Urinary bladder (tissue), 4 donors: ENCODE results near the gene JDP2. TPM values are rescaled to one million over a fixed set of nuclear protein-coding genes. Genes with fewer than 3 reads are reported as not detected.
A peak's percentile ranks its signal among the peaks of the same experiment; 100 is the strongest.
"Not testable (repeated sequence)": the region's sequence is repeated elsewhere in the genome, so short reads cannot be mapped to it uniquely, and the experiment has no call there.

Experiments
- DNase-seq: peaks from one replicate; pipeline ENCODE4 v3.0.0-alpha.2; 2015; ENCODE audit errors: extremely low spot score
- H3K27ac ChIP-seq: one replicate; pipeline ENCODE4 v1.5.1; 2013; ENCODE audit warnings: low read depth, mild to moderate bottlenecking, moderate library complexity
- H3K36me3 ChIP-seq: one replicate; pipeline ENCODE4 v1.6.1; 2013; ENCODE audit warnings: mild to moderate bottlenecking, moderate library complexity; ENCODE audit not compliant: insufficient read depth
- H3K4me1 ChIP-seq: one replicate; pipeline ENCODE4 v1.6.1; 2013; ENCODE audit warnings: mild to moderate bottlenecking, moderate library complexity; ENCODE audit not compliant: insufficient read depth
- H3K4me3 ChIP-seq: one replicate; pipeline ENCODE4 v1.5.1; 2013; ENCODE audit warnings: low read depth, low read length
- WGBS: extraction: QIAGEN DNeasy Blood & Tissue Kit; methylation state at CpG from one replicate; pipeline ENCODE4 v1.1.7; 2013; 5-methylcytosine and 5-hydroxymethylcytosine counted together
- polyA plus RNA-seq: library from polyadenylated mRNA; stranded (reverse); fragments of 200-250 nt; gene quantifications from one replicate; pipeline ENCODE4 v1.2.3, GENCODE V29; 2013
- total RNA-seq: library from RNA; depleted of rRNA; stranded (reverse); fragments of >200 nt; gene quantifications from one replicate; pipeline ENCODE4 v1.2.3, GENCODE V29; 2014
- donor health status: healthy with polysubstance abuse.
- donor health status: healthy.

The JDP2 gene, protein sequence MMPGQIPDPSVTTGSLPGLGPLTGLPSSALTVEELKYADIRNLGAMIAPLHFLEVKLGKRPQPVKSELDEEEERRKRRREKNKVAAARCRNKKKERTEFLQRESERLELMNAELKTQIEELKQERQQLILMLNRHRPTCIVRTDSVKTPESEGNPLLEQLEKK
- 24.6 TPM for total RNA-seq
- 39.3 TPM for polyA plus RNA-seq

DNA sequence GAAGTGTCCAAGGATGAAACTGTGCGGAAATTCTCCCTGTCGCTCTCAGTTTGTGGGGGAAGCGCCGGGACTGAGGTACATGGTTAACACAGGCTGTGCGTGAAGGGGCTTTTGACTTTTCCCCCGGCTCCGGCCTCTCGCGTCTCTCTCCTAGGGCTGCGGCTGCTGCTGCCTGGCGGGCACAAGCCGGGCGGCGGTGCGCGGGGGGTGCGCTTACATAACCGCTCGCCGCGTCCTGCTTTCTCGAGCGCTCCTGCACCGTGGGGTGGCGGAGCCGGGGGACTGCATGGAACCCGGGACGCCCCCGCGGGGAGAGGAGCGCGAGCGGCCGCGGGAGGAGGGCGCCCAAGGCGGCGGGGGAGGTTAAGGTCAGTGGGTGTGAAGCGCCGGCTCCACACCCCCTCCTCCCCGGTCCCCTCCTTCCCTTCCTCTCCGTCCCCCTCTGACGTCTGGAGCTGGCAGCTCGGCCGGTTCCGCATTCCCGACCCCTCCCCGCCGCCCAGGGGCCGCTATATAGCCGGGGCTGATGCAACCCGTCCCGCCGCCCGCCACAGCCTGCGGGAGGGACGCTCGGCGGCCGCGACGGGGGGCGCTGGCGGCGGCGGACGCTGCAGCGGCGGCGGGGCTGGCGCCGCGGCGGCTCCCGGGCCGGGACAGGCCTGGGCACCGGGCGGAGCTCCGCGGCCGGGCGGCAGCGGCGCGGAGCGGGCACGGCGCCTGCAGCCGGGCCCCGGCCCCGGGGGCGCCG is at the start of gene JDP2:
Gene JDP2, plus strand, starts transcription at position 541 of the 748 bp plus-strand sequence. CDS start 9,899 bp downstream, outside the sequence.
- H3K4me3 ChIP-seq: peak within 1 kb of the TSS; percentile 91
- WGBS: under 1% methylated on average over 93 of the region's 93 CpGs
- peak within 1 kb of the TSS; percentile 78 for H3K27ac ChIP-seq
- DNase-seq: peak; percentile 72
- no peaks in the 10 kb centered on the region for H3K4me1 ChIP-seq
- peaks cover 1% of the 10 kb centered on the region for H3K36me3 ChIP-seq

DNA sequence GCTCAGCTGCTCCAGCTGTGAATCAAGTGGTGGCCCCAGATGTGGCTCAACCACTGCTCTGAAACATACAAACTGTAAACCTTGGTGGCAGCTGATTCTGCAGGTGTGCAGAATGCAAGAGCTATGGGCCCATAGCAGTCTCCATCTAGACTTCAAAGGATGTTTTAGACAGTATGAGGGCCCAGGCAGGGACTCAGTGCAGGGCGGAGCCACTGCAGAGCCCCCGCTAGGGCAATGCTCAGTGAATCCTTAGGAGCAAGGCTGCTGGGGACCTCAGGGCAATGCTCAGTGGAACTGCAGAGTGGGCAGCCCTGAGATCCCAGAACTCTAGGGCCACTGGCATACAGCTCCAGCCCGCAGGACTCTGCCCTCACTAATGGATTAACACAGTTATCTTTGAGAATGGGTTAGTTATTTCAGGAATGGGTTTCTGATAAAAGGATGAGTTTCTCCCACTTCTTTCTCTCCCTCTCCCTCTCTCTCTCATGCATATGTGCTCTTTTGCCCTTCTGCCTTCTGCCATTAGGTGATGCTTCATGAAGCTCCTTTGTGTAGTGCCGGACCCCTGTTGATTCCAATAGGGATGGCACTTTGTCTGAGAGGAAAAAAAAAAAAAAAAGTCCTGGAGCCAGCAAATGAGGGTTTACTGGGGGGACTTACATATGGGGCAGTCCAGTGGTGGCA is 48.4 kb upstream of the JDP2 start:
- H3K4me3 ChIP-seq: no peak overlapping the region
- WGBS: 99% methylated on average over 4 of the region's 4 CpGs
- no peaks in the 10 kb centered on the region for H3K36me3 ChIP-seq
- no peaks in the 10 kb centered on the region for H3K4me1 ChIP-seq
- no peak for DNase-seq
- H3K27ac ChIP-seq: no peak overlapping the region

DNA sequence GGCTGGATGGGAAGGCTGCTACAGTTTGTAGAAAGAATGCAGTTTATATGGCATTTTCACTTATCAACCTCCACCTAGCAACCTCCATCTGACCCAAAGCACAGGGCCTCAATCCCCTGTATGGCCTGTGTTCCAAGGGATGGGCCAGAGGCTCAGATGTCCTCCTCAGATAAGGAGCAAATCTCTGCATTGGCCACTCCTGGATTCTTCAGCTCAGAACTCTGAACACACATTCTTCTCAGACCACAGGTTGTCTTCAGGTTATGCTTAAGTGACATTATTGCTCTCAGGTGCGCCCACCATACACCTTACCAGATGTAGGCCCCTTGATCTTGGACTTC is 47.9 kb upstream of the JDP2 start:
- Histone ChIP-seq H3K4me1 (no peaks in the 10 kb centered on the region), H3K27ac (no peak overlapping the region), H3K4me3 (no peak overlapping the region), H3K36me3 (no peaks in the 10 kb centered on the region)
- no peak for DNase-seq
- 96% methylated on average over 1 of the region's 1 CpG for whole genome bisulfite sequencing

DNA sequence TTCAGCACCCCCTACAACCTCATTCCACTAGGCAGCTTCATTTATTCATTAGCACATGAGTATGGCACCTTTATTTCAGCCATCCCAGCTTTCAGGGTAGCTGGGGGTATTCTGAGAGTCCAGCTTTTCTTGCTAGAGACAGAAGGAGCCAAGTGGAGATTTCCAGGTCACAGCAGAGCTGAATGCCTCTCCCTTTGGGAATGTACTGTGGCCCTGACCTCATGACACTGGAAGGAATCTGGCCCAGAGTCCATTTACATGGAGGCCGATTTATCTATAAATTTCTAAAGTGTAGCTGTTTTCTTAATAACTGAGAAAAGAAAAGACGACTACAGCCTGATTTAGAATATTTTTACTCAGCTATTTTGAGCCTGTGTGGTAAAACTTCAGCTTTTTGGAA is 47.2 kb upstream of the JDP2 start:
- 36% methylated on average over 2 of the region's 2 CpGs for WGBS
- Histone ChIP-seq H3K36me3 (no peaks in the 10 kb centered on the region), H3K4me3 (no peak overlapping the region), H3K27ac (peak overlapping the region; percentile 38), H3K4me1 (no peaks in the 10 kb centered on the region)
- DNase-seq: no peak

DNA sequence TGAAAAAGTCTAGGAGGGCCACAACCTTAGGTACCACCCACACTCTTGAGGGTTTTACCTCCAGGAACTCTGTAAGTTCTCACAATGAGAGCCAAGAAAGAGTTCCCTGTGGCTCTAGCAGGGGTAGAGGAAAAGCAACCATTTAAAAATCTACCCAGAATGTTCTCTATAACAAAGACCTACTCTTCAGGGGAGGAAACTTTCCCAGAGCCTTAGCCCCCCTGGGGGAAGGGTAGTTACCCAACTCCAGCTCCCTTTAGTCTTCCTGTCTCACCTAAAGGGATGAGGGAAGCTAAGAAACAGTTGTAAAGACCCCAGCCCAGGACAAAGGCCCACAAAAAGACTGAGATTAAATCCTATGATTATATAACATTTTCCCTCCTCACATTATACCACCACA is 46.2 kb upstream of the JDP2 start:
- Histone ChIP-seq H3K4me1 (no peaks in the 10 kb centered on the region), H3K4me3 (no peak overlapping the region), H3K27ac (no peak overlapping the region), H3K36me3 (no peaks in the 10 kb centered on the region)
- DNase-seq: no peak

DNA sequence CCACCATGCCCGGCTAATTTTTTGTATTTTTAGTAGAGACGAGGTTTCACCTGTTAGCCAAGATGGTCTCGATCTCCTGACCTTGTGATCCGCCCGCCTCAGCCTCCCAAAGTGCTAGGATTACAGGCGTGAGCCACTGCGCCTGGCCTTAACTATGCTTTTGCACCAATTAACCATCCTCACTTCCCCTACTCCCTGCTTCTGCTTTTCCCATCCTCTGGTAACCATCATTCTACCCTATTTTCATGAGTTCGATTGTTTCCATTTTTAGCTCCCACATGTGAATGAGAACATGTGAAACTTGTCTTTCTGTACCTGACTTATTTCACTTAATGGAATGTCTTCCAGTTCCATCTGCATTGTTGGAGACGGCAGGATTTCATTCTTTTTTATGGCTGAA is 44.6 kb upstream of the JDP2 start:
- H3K27ac ChIP-seq, H3K36me3 ChIP-seq, DNase-seq, H3K4me3 ChIP-seq, H3K4me1 ChIP-seq: not testable (repeated sequence)
- WGBS: 94% methylated on average over 9 of the region's 9 CpGs

DNA sequence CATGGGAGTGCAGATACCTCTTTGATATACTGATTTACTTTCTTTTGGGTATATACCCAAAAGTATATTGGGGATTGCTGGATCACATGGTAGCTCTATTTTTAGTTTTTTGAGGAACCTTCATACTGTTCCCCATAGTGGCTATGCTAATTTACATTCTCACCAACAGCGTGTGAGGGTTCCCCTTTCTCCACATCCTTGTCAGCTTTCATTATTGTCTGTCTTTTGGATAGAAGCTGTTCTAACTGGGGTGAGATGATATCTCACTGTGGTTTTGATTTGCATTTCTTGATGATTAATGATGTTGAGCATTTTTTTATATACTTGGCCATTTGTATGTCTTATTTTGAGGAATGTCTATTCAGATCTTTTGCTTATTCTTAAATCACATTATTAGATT is 44.1 kb upstream of the JDP2 start:
- Histone ChIP-seq H3K4me1 (no peaks in the 10 kb centered on the region), H3K4me3 (no peak overlapping the region), H3K27ac (no peak overlapping the region), H3K36me3 (no peaks in the 10 kb centered on the region)
- no peak for DNase-seq
- WGBS: 88% methylated on average over 1 of the region's 1 CpG

DNA sequence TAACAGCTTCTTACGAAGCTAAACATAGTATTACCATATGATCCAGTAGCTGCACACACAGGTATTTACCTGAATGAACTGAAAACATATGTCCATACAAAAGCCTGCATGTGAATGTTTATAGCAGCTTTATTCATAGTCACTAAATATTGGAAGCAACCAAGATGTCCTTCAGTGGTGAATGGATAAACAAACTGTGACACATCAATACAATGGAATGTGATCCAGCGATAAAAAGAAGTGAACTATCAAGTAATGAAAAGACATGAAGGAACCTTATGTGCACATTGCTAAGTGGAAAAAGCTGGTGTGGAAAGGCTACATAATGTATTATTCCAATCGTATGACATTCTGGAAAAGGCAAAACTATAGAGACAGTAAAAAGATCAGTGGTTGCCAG is 38.1 kb upstream of the JDP2 start:
- Histone ChIP-seq H3K4me3 (no peak overlapping the region), H3K4me1 (no peaks in the 10 kb centered on the region), H3K27ac (no peak overlapping the region), H3K36me3 (no peaks in the 10 kb centered on the region)
- no peak for DNase-seq
- WGBS: 67% methylated on average over 3 of the region's 3 CpGs

DNA sequence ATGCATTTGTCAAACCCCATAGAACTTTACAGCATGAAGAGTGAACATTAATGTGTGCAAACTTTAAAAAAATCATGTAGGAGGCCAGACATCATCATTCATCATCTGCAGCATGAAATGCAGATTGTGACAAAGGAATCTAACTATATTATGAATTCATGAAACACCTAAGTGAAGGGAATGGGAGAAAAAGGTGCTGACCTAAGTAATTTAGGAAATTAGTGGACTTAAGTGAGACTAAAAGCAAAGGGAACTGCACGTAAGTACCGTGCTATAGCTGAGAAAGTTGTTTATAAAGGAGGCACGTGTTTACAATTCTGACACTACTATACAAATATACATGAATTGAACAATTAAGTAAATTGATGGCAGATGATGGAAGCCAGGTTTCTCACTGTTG is 37.6 kb upstream of the JDP2 start:
- WGBS: 73% methylated on average over 3 of the region's 3 CpGs
- no peak for DNase-seq
- H3K4me1 ChIP-seq: no peaks in the 10 kb centered on the region
- no peak overlapping the region for H3K4me3 ChIP-seq
- no peaks in the 10 kb centered on the region for H3K36me3 ChIP-seq
- no peak overlapping the region for H3K27ac ChIP-seq

DNA sequence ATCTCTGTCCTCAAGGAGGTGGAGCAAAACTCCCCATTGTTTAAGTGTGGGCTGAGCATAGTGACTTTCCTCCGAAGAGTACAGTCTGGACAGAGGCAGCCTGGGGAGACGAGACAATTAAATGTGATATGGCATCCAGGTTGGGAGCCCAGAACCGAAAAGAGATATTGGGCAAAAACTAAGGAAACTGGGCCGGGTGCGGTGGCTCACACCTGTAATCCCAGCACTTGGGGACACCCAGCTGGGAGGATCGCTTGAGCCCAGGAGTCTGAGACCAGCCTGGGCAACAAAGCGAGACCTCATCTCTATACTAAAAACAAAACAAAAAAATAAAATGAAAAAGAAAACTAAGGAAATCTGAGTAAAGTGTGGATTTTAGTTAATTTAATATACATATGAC is 35.9 kb upstream of the JDP2 start:
- no peaks in the 10 kb centered on the region for H3K36me3 ChIP-seq
- DNase-seq: no peak

DNA sequence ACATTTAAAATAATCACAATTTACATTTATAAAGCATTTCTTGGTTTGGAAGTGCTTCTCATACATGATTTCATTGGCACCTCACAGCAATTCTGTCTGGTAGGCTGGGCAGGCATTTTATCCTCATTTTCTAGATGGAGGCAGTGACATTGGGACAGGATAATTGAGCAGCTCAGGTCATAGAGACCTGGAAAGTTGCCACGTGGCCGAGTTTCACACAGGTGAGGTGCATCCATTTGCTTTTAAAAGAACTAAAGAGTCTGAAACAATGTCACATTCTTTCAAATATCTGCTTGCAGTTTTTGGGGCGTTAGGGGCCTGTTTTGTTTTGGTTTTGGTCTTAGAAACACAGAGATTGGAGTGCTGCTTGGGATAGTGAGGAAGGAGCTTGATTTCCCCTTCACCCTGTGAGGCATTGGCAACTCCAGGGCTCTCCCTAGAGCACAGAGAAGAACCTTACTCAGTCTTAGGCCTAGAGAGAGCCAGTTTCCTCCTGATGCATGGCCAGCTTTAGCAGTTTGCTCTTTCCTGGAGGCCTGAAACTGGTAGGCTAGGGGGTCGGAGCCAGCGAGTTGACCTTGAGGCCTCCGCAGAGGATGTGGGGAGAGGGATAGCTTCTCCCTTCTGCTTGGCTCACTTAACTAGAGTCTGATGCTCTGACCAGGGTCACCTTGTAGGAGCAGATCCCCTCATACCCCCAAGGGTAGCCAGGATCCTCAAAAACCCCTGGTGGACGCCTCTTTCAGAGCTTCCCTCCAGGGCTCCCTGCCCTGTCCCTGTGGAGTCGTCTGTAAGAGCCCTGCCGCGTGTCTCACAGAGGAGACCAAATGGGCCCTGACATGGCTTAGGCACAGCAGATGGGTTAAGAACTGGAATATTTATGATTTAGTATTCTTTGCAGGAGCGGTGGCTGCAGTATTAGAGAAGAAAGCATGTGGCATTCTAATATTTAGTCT is 34.9 kb upstream of the JDP2 start:
- Histone ChIP-seq H3K4me1 (no peaks in the 10 kb centered on the region), H3K4me3 (no peak overlapping the region), H3K27ac (no peak overlapping the region), H3K36me3 (no peaks in the 10 kb centered on the region)
- DNase-seq: no peak
- WGBS: 85% methylated on average over 11 of the region's 11 CpGs

More for the DNA sequence above, 35.9 kb upstream of the JDP2 start:
- 87% methylated on average over 7 of the region's 7 CpGs for WGBS
- Histone ChIP-seq H3K27ac (no peak overlapping the region), H3K4me1 (no peaks in the 10 kb centered on the region), H3K4me3 (no peak overlapping the region)

DNA sequence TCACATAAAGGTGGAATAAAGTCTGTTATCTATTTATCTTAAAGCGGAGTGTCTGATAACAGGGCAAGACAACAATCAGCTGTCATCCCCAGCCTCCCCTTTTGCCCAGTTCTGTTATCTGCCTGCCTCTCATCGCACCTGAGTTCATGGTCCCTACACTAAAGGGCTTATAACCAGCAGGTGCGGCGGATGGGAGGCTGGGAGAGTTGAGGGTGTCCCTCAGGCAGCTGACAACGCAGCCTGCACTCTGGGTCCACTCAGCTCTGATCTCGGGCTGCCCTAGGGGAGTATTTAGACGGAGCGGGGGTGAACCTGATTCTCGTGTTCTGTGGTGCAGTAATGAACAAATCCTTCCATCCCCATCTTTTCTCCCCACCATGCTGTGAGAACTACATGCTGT is 34.0 kb upstream of the JDP2 start:
- WGBS: 85% methylated on average over 9 of the region's 9 CpGs
- no peak for DNase-seq
- H3K27ac ChIP-seq: no peak overlapping the region
- H3K4me3 ChIP-seq: no peak overlapping the region
- H3K4me1 ChIP-seq: no peaks in the 10 kb centered on the region
- no peaks in the 10 kb centered on the region for H3K36me3 ChIP-seq

DNA sequence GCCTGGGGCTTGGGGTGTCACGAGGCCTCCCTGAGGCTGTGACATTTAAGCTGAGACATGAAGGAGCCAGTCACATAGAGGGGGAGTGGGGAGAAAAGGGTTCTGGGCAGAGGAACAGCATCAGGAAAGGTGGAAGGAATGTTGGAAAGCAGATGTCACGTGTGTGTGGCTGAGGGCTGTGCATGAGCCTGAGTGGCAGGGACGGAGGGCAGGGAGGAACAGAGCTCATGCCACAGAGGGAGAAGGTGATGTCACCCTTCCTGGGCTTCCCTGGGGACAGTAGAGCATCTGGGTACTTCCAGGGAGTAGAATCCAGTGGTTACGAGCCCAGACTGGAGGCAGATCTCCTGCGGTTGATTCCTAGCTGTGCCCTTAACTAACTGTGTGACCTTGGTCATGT is 32.0 kb upstream of the JDP2 start:
- no peak overlapping the region for H3K27ac ChIP-seq
- DNase-seq: no peak
- 85% methylated on average over 5 of the region's 5 CpGs for WGBS

More for the DNA sequence above, 32.0 kb upstream of the JDP2 start:
- H3K36me3 ChIP-seq: no peaks in the 10 kb centered on the region
- H3K4me3 ChIP-seq: no peak overlapping the region
- no peaks in the 10 kb centered on the region for H3K4me1 ChIP-seq
